ENCODE results near the gene SMAD5.

SMAD5 gene

DNA sequence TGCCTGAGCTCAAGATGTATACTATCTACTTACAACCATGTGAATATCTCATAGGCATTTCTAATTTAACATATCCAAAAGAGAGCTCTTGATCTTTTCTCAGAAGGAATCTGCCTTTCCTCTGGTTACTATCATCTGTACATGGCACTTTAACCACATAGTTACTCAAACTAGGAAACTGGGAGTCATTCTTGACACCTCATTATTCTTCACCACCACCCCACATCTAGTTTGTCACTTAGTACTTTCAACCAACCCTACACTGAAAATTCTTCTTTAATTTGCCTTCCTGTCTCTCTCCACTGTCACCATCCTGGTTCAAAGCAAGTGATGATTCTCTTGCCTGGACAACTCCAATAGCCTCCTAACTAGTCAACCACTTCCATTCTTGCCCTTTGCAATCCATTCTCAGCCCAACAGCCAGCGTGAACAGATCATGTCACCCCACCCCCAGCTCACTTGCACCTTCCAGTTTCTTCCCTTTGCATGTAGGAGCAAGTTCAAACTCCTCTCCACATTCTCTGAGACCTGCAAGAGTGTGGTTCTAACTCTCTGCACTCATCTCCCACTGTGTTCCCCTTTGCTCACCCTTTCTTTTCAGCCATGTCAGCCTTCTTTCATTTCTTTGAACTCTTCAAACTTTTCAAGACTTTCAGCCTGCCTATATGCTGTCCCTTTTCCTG, 17.3 kb upstream of the SMAD5 start:
- no peak for DNase-seq (ENCODE audit: low read depth)

DNA sequence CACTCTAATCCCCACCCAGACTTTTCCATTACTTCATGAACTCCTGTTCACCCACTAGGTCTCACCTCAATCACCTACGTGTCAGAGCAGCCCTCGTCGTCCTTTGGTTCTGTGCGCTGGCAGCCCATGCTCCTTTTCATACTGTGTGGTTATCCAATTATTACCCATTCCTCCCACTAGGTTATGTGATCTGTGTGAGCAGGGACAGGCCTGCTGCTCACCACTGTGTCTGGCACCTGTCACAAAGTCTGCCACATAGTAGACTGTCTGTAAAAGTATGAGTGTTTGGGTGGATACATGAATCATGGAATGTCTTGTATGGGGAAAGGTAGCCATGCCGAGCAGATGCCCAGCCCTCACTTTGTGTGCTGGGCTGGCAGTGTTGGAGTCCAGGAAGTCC, 12.1 kb upstream of the SMAD5 start:
- DNase-seq (ENCODE audit: low read depth): no peak

DNA sequence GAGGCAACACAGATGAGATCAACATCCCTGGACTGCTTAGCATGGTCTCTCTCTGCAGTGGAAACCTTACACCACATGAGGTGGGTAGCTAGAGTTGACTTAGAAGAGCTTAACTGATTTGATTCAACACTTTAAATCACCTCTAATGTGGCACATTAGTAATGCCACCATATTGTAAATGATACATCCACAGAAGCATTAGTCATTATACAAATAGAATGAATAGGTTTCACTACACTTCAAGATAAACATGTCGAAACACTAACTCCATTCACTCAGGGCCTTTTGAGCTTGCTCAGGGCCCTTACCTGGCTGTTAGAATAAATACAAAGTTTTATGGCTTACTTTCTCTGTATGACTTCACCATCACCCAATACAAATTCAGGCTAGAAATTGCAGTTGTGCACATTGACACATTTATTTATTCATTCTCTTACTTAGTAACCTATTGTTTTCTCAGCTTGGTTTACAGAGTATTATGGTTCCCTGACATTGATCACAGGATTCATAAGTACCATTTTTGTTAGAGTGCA, 9.3 kb upstream of the SMAD5 start:
- peak; percentile 52 for DNase-seq (ENCODE audit: low read depth)

DNA sequence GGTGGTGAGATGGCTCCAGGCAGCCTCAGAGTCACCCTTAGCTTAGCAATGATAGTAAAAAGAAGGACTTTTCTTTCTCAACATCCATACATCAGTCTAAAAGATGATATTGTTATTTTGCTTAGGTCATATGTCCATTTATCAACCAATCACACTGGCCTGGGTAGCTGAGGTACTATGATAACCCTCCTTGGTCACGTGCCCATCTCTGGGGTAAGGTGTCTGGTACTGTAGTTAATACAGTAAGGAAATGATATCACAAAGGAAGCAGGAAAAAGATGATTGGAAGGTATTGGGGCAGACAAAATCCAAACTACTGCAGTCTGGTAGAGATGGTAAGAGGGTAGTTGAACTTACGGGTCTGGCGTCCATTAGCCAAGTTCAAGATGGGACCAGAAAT, 5.1 kb upstream of the SMAD5 start:
- DNase-seq (ENCODE audit: low read depth): no peak

DNA sequence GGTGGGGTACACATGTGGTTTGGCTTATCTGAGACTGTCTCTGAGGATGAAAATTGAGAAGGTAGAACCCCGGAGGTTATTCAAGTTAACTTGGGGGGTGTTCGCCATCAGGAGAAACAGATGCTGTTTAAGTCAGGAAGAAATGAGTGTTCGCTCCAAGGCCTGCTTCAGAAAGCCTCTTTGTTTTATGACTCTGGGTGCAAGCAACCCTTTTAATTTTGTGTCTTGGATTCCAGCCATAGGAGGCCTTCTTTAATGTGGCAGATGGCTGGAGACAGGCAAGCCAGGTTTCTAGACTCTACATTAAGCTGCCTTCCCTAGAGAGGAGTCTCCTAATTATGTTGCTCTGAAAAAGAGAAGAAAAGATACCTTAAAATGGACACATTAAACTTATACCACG, 4.2 kb upstream of the SMAD5 start:
- DNase-seq (ENCODE audit: low read depth): no peak

DNA sequence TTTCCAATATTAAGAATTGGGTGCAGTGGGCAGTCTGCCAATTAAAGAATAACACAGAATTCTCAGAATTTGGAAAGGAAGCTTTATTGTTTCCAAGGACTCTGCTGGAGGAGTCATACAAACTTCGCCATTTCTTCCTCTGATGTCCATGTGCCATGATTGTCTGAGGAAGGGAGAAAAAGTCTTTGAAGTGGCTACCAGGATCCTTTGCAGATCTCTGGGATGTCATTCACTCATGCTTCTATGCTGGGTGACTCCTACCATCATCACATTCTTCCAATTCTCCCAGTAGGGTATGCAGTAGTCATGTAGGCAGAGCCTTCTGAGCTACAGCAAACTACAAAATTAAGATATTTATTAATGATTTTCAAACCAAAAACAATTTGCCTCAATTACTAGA, 3.2 kb upstream of the SMAD5 start:
- no peak for DNase-seq (ENCODE audit: low read depth)

DNA sequence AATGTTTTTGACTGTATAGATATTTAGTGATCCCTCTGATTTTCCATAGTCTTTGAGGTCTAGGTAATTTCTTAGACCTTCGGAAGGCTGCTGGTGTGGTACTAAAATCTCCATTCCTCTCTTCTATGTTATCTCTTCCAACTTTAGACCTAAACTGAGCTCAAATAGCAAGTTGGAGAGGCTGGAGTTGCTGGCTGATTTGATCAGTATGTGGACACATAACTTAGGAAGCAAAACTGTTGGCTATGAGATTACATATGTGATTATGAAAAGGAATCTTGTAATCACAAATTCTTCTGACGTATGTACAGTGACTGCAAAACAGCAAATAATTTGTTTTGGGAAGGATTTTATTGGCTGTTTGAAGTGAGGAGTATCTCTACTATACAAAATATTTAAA, 2.1 kb upstream of the SMAD5 start:
- no peak for DNase-seq (ENCODE audit: low read depth)

DNA sequence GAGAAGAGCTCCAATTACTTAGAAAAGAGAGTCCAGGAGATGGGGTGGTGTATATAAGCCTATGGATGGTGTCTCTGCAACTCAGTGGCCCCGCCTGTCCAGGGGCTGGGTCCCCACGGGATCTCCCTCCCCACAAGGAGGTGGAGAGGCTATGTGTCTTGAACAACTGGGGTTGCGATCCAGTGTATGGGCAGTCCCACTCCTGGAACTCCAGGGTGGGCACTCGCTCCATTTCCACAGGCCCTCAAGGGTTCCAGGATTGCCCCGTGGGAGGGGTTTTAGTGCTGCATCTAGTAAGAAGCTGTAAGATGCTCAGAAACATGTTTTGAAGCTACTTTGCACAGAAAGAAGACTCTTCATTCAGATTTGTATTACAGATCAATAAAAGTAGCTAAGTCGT, 558 bp upstream of the SMAD5 start:
- peak; percentile 27 for DNase-seq (ENCODE audit: low read depth)

DNA sequence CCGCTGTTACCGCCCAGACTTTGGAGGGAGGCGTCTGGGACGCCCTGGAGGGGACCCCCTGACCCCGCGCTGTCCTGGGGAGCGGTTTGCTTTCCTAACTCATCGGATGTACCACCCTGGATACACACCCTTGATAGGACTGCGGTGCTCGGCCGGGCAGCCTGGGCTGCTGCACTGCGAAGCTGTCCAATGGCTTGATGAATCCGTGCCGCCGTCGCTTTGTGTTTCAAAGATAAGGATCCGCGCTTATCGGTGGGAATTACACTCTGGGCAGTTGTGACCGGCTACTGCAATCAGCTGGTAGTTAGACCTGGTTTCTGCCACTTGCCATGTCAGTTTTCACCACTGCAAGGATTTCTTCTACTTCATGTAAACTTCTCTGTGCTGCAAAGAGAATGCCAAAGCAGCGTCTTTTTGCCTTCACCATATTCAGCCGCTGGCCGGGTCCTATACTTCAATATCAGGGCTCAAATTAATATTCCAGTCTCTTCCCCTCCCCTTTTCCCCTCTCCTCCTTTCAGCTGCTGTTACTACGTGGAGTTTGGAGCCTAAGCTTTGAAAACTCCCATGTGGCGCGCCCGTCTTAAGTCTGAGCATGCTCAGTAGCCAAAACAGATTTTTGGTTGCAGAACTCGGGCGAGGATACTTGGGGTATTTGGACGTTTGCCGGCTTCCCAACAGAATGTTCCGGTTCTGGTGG, 727 bp downstream of the SMAD5 start:
- DNase-seq (ENCODE audit: low read depth): peak; percentile 70

DNA sequence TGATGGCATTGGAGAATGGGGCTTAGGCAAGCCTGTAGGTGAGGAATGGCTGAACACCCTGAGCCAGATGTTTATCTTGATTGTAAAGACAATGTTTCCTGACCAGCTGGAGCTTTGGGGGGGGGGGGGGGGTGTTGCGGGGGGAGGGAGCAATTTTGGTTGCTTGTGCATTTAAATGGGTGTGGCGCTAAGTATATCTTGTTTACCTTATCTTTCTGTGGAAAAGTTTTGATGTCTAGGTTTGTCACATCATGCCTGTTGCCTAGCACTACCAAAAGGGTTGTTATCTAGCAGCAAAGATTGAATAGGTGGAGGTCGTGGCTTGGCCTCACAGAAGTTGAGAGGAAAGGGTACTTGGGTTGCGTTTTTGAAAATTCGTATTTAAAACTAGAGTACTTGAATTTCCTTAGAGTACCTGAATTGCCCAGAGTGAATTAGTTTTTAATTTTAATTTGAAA, 1.3 kb downstream of the SMAD5 start:
- DNase-seq (ENCODE audit: low read depth): peak; percentile 21

DNA sequence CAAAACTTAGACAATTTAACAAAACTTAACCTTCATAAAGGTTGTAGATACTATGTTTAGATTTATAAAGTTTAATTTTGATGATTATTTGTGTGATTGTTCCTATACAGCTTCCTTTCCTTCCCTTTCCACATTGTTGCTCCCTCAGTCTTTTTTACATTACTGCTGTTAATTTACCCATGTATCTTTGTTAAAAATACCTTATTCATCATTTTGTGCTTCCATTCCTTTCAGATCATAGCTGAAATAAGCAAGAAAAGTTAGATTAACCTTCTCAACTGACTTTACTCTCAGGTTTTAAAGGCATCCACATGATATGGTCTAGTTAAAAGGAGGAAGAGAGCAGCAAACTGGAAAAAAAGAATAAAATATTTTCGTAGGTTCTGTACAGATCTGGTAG, 2.0 kb downstream of the SMAD5 start:
- no peak for DNase-seq (ENCODE audit: low read depth)

DNA sequence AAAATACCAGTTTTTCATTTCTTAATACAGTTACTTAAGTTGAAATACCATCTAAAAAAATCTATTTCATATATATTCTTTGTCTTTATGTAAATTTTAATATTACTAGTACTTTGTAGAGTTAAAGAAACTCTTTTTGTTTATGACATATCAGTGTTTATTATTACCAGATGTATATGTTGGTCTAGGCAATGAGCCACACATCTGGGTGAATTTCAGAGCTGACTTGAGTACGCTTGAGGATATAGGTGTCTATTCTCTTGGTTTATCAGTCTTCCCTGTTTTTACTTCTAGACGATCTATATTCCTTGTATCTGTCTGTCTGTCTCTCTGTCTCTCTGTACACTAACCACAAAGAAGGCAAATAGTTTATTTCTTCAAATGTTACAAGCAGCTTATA, 2.9 kb downstream of the SMAD5 start:
- DNase-seq (ENCODE audit: low read depth): no peak

DNA sequence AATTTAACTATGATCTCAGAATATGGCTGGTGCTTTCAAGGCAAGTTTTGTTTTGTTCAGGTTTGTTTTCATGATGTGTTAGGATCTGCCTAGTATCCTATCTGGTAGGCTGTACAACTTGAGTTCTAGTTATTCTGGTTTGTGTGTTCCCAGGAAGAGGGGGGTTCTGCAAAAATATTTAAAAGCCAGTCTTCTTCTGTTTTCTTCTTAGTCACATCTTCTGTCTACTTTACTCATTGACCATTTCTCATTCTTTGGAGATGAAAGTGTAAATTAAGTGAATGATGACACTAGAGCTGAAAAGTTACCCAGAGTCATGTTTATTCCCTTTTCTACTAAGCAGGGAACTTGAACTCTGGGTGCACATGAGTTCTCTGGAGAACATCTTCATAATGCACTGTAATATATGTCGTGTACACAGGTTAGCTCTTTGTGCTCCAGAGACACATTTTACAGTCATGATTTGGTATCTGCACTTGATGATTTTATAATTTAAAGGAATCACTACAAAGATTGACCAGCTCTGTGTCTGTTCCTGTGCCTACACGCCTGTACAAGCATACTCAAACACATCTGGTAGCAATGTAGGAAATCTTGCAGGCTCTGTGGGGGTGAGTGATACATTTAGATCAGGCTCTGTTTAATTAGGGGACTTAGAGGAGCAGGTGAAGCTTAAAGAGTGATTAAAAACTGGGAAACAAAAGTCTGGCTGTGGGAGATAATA, 5.0 kb downstream of the SMAD5 start:
- peak; percentile 10 for DNase-seq (ENCODE audit: low read depth)

DNA sequence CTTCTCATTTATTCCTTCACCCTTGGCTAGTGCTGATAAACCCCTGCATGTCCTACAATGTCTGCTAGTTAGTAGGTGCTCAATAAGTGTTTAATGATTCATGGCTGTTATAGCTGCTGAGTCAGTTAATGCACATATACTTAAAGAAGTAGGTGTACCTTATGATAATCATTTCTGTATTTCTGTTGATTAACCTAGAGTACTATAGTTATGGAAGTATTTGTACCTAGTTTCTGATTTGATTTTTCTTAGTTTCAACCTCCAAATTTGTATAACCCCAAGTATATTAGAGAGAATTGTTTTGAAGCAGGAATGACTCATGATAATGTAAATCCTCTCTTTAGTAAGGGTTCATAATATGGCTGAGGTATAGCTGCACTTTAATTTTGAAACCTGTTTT, 8.9 kb downstream of the SMAD5 start:
- DNase-seq (ENCODE audit: low read depth): peak; percentile 34

DNA sequence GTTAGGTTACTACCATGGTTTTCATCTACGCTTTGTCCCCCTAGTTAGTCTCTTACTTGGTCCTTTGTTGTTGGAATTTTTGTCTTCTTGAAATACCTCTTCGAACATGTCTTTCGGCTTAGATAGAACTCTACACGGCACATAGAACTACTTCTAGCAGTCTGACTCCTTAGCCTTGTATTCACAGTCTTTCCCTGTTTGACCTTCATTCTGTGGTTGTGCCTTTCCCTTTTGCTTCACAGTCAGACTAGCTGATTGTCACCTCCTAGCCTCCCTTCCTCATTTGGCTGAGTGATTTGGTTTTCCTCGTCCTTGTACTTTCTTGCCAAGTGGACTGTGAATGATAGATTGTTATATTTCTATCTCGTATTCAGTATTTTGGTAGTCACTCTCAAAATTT, 10.7 kb downstream of the SMAD5 start:
- no peak for DNase-seq (ENCODE audit: low read depth)

DNA sequence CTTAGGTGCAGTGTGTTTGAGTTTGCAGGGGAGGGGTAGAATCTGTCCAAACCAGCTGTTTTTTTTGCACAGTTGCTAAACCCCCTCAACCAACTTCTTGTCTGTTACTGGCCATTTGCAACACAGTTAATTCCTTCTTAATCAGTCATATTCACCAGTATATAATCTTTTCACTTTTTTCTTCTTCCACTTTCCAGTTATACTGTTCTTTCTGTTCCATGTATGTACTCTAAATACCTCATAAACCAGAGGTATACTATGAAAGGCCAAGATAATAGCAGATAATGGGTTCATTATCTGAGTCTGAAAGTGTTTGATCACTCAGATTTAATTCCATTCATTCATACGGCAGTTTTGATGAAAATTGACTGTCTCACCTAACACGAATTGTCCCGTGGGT, 11.1 kb downstream of the SMAD5 start:
- DNase-seq (ENCODE audit: low read depth): no peak

DNA sequence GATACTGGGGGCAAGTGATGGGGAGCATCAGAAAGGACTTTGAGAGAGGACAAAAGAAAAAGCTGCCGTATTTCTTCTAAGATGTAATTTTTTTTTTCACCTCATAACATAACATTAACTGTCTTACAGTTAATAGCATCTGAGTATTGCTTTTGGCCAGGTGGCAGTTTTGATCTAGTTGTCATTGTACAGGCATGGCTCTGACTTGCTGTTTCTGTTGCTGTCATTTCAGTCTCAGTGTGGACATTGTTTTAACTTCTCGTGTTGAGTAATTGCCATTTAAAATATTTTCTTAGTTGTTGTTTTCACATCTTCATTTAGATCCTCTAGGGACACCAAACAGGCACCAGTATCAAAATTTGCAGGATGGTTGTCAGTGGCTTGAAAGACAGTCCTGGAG, 12.4 kb downstream of the SMAD5 start:
- DNase-seq (ENCODE audit: low read depth): no peak

DNA sequence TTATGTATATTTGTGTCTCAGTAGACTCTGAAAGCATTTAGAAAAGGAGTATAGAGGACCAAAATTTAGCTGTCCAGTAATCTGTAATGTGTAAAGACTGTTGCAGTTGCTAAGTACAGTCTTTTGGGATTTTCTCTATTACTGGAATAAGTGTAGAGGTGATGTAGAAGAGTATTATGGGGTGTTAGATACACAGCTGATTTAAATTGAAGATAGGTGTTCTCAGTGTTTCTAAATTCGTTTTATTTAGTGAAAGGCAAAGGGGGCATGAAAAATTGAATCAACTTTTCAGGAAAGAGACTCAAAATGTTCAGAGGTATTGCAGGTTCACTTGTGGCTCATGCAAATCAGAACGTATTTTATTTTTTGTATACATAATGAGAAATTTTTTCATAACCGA, 13.6 kb downstream of the SMAD5 start:
- no peak for DNase-seq (ENCODE audit: low read depth)

DNA sequence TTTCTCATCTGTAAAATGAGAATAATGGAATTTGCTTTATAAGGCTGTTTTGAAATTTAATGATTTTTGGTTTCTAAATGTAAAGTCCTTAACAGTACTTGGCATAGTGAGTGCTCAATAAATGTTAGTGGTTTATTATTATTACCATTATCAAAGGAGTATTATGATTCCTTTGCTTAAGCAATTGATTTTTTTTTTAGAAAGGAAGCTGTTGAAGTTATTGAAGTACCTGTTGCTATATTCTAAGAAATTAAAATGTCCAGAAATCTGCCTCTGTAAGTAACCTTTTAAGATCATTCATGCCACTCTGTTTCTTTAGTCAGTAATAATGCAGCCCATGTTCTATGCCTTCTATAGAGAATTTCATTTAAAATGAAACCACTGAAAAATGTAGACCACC, 15.0 kb downstream of the SMAD5 start:
- DNase-seq (ENCODE audit: low read depth): no peak

DNA sequence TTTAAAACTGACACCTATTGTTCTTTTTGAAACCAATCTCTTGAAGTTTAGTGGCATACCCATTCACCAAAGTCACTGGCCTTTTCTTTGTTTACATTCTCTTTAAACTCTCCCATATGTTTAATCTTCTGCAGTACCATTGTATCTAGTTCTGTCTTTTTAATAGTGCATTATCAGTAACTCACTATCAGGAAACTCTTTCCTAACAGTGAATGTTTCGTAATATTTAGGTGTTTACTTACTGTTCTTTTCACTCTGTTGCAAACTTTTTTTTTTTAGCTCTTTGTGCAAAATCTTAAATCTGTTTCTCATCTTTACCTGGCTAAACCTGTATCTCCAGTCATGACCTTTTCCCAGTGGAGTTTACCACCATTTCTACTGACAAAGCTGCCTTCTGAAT, 17.2 kb downstream of the SMAD5 start:
- no peak for DNase-seq (ENCODE audit: low read depth)

DNA sequence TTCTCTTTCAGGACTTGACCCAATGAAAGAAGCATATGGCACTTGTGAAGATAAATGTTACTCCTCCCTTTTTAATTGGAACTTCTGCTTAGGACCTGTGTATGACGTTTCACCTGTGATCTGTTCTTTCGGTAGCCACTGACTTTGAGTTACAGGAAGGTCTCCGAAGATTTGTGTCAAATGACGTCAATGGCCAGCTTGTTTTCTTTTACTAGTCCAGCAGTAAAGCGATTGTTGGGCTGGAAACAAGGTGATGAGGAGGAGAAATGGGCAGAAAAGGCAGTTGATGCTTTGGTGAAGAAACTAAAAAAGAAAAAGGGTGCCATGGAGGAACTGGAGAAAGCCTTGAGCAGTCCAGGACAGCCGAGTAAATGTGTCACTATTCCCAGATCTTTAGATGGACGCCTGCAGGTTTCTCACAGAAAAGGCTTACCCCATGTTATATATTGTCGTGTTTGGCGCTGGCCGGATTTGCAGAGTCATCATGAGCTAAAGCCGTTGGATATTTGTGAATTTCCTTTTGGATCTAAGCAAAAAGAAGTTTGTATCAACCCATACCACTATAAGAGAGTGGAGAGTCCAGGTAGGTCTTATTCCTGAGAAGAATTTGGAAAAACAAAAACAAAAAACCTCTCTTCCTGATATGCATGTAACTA, 21.1 kb downstream of the SMAD5 start:
- DNase-seq (ENCODE audit: low read depth): no peak

DNA sequence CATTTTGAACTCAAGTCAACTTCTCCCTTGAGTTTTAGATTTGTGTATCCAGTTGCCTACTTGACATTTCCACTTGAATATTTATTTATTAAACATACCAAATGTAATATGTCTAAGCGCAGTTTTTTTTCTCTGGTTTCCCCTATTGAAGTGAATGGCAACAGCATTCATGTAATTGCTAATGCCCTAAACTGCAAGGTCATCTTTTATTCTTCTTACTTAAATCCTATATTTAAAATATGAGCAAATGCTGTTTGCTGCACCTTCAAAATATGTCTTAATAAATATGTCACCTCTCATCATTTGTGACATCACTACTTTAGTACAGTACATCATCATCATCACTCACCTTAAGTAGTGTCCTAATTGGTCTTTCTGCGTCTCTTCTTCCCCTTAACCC, 22.4 kb downstream of the SMAD5 start:
- no peak for DNase-seq (ENCODE audit: low read depth)

DNA sequence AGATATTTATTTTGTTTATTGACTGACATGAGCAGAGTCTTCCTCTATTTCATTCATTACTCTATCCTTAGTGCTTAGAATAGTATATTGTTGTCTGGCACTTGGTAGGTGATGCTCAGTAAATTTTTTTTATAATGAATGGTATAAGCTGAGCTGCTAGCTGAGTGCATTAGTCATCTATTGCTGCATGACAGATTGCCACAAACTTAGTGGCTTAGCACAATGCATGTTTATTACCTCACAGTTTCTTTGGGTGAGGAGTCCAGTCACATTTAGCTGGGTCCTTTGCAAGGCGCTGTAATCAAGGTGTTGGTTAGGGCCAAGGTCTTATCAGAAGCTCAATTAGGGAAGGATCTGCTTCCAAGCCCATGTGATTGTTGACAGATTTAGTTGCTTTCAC, 23.1 kb downstream of the SMAD5 start:
- DNase-seq (ENCODE audit: low read depth): peak; percentile 49

All from ELR (cell line).